HG03097 (cell line): ENCODE results near the gene UGT1A6.
"Not testable (repeated sequence)": the region's sequence is repeated elsewhere in the genome, so short reads cannot be mapped to it uniquely, and the experiment has no call there.

Experiments used
- ATAC-seq: cut with Tn5 transposase; IDR thresholded peaks from one replicate; pipeline ENCODE4 v1.9.1; 2021; ENCODE audit not compliant: unreplicated experiment, low FRiP score

Gene UGT1A6

DNA sequence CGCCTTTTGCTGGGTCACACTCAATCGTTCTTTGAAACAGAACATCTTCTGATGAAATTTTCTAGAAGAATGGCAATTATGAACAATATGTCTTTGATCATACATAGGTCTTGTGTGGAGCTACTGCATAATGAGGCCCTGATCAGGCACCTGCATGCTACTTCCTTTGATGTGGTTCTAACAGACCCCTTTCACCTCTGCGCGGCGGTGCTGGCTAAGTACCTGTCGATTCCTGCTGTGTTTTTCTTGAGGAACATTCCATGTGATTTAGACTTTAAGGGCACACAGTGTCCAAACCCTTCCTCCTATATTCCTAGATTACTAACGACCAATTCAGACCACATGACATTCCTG lies 20.5 kb downstream of the UGT1A6 start:
- no peak for ATAC-seq

GRCh38 chr2:233714121-233714520 lies 21.4 kb downstream of the UGT1A6 start:
- ATAC-seq, result no peak

GRCh38 chr2:233718552-233718951 lies 25.9 kb downstream of the UGT1A6 start, which contains the start of gene UGT1A4:
TSS of gene UGT1A4 (plus strand) at chr2:233718736. CDS start at chr2:233718821, 85 bp downstream.
- ATAC-seq, result no peak

- ATAC-seq, result no peak
Measured at GRCh38 chr2:233728723-233729301, 36.1 kb downstream of the UGT1A6 start, which contains the start of gene UGT1A3. TSS of gene UGT1A3 (plus strand) at chr2:233729042. CDS start at chr2:233729127, 85 bp downstream.

DNA sequence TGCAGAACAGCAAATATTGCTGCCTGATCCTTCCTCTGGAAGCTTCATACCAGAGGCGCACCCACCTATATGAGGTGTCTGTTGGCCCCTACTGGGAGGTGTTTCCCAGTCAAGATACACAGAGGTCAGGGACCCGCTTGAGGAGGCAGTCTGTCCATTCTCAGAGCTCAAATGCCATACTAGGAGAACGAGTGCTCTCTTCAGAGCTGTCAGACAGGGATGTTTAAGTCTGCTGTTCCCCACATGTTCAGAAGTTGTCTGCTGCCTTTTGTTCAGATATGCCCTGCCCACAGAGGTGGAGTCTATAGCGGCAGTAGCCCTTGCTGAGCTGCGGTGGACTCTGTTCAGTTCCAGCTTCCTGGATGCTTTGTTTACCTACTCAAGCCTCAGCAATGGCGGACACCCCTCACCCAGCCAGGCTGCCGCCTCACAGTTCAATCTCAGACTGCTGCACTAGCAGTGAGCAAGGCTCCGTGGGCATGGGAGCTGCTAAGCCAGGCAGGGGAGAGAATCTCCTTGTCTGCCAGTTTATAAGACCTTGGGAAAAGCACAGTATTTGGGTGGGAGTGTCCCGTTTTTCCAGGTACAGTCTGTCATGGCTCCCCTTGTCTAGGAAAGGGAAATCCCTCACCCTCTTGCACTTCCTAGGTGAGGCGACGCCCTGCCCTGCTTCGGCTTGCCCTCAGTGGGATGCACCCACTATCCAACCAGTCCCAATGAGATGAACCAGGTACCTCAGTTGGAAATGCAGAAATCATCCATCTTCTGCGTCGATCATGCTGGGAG lies 44.4 kb downstream of the UGT1A6 start:
- ATAC-seq, result not testable (repeated sequence)

DNA sequence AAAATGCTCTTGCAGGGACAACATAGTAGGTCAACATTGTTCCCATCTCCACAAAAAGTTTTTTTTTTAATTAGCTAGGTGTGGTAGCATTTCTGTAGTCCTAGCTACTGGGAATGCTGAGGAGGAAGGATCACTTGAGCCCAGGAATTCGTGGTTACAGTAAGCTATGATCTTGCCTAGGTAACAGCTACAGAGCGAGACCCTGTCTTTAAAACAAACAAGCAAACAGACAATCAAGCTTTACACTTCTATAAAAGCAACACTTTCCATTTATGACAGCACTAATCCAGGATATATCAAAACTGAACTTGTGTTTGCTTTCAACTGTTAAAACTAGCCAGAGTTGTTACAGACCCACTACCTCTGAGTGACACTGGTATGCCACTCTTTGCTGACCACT lies 48.2 kb downstream of the UGT1A6 start:
- no peak for ATAC-seq

DNA sequence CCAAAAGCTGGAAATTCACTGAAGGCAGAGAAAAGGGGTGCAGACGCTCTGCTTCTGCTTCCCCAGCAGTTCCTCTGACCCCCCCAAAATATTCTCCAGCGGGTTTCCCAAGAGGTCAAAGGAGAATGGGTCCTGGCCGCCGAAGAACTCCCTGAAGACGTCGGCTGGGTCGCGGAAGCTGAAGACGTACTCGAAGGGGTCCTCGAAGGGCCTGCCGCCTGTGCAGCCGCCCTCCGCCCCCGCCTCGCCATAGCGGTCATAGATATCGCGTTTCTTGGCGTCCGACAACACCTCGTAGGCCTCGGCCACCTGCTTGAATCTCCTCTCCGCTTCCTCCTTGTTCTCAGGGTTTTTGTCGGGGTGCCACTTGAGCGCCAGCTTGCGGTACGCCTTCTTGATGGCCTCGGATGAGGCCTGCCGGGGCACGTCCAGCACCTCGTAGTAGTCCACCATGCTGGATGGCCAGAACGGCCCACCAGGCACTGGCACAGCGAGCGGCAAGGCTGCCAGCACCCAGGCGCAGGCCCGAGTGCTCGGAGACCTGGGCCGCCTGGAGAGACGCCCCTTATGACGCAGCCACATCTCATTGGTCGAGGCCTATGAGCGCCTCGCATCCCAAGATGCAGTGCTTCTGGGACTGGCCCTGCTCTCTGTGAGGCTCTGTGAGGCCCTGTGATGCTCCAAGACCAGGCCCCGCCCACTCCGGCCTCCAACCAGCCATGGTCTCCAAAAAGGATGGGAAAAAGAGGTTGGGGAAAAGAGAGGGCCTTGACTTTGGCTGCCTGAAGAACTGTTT lies 51.0 kb downstream of the UGT1A6 start:
- no peak for ATAC-seq

- no peak for ATAC-seq
Measured at GRCh38 chr2:233745073-233745755, 52.5 kb downstream of the UGT1A6 start.

DNA sequence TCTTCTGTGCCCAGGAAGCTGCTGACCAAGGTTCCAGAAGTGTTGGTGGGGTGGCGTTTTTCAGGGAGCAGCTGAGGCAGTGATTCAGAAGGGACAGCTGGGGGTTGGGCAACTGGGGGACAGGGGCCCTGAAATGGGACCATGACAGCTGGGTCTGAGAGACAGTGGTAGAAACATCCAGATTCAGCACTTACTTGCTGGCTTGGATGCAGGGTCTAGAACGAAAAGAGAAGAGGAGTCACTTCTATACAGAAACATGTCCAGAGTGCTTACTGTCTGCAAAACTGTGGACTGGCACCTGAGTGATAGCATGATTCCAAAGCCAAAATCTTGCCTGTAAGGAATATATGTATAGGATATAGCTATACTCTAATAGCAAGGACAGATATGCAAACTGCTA lies 53.1 kb downstream of the UGT1A6 start:
- not testable (repeated sequence) for ATAC-seq

DNA sequence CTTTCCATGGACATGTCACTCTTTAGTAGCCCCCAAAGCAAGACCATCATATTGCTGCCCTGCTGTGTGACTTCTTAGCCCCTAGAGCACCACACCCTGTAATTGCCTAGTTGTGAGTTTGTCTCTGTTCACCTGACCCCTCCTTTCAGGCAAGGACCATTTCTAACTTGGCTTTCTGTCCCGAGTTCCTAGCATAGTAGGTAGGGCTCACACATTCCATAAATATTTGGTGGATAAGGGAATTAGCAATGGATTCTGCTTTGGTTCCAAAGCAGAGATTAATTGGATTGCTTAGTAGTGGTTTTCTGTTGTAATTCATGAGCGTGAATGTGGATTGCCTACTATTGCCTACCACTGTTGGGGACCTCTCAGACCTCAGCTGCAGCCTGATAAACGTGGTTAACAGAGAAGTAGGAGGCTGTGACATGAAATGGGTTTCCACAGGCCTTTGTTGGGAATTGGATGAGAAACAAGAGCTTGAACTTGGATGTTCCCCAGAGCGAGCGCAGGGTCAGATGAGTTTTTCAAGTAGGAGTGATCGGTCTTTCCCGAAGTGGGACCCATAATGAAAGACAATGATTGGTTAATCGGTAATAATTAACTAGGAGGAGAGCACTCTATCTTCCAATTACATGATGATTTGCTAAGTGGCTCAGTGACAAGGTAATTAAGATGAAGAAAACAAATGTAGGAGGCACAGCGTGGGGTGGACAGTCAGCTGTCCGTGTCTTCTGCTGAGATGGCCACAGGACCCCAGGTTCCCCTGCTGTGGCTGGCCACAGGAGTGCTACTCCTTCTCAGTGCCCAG lies 54.0 kb downstream of the UGT1A6 start:
- ATAC-seq, result no peak

- no peak for ATAC-seq
Measured at GRCh38 chr2:233747283-233747544, 54.5 kb downstream of the UGT1A6 start.

GRCh38 chr2:233750689-233751088 lies 58.0 kb downstream of the UGT1A6 start:
- ATAC-seq, result not testable (repeated sequence)

GRCh38 chr2:233751212-233752009 lies 58.7 kb downstream of the UGT1A6 start:
- ATAC-seq, result not testable (repeated sequence)

DNA sequence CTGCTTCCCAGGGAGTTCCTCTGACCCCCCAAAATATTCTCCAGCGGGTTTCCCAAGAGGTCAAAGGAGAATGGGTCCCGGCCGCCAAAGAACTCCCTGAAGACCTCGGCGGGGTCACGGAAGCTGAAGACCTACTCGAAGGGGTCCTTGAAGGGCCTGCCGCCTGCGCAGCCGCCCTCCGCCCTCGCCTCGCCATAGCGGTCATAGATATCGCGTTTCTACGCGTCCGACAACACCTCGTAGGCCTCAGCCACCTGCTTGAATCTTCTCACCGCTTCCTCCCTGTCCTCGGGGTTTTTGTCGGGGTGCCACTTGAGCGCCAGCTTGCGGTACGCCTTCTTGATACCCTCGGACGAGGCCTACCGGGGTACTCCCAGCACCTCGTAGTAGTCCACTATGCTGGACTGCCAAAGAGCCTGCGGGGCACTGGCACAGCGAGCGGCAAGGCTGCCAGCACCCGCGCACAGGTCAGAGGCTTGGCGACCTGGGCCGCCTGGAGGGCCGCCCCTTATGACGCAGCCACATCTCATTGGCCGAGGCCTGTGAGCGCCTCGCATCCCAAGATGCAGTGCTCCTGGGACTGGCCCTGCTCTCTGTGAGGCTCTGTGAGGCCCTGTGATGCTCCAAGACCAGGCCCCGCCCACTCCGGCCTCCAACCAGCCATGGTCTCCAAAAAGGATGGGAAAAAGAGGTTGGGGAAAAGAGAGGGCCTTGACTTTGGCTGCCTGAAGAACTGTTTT lies 62.4 kb downstream of the UGT1A6 start:
- ATAC-seq, result no peak

GRCh38 chr2:233756429-233757081 lies 63.9 kb downstream of the UGT1A6 start:
- ATAC-seq, result no peak

- no peak for ATAC-seq
Measured at GRCh38 chr2:233758141-233758540, 65.5 kb downstream of the UGT1A6 start.

GRCh38 chr2:233758849-233759248 lies 66.2 kb downstream of the UGT1A6 start:
- no peak for ATAC-seq

GRCh38 chr2:233760043-233760442 lies 67.4 kb downstream of the UGT1A6 start, which contains the start of gene UGT1A1:
TSS of gene UGT1A1 (plus strand) at chr2:233760270. CDS start at chr2:233760288, 18 bp downstream.
- ATAC-seq, result no peak
